HL-60/S4 (cell line): ENCODE data around the gene CBX4.
"Not testable (repeated sequence)": the region's sequence is repeated elsewhere in the genome, so short reads cannot be mapped to it uniquely, and the experiment has no call there.

Experiments
- in situ Hi-C: fragments of 300-500 bp; cut with MboI; formaldehyde crosslinking; loops from 2 replicates; pipeline ENCODE4 v1.14.3; 2022; ENCODE audit warnings: low sequenced_read_pairs

CBX4 gene

GRCh38 chr17:79861413-79862216 is 22.4 kb upstream of the CBX4 start:
- in situ Hi-C loops: no loop called here

GRCh38 chr17:79859676-79860615 is 20.7 kb upstream of the CBX4 start:
- in situ Hi-C loops: no loop called here

- in situ Hi-C loops: no loop called here
Observed at GRCh38 chr17:79857095-79857494, 17.9 kb upstream of the CBX4 start.

- in situ Hi-C loops: no loop called here
Observed at GRCh38 chr17:79855331-79856124, 16.3 kb upstream of the CBX4 start.

DNA sequence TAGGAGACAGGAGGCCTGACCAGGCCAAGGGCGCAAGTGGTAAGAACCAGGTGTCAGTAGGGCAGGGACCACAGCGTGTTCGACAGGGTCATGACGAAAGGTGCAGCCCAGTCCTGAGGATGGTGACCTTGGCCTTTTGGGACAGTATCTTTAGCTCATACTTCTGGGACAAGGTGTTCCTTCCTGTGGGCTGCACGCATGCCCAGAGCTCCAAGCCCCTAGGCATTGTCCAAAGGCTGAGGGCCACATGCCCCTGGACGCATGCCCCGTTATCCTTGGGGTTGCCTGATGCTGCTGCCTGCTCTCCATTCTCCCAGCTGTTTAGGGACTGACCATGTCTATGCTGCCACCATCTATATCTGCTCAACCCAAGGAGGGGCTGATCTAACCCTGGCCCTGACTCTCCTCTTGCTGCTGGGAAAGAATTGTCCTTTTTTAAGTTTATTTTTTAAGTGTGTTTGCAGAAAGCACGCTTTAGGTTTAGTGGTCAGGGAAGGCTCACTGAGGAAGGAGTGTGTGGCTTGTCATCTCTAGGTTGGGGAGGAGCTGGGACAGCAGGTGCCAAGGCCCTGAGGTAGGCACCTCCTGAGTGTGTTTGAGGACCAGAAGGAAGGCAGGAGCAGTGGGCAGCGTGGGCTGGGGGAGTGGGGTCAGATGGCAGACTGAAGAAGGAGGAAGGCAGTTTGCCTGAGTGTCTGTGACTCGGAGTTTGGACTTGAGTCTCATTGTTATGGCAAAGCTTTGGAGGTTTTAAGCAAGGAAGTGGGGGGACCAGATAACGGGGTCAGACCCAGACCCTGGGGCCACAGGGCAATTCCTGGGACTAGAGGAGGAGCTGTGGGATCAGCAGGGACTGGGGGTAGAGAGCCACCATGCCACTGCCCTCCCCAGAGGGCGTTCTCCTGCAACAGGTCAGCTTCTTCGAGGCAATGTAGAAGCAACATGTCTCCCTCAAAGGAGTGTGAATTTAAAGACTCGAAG is 15.1 kb upstream of the CBX4 start:
- in situ Hi-C loops: no loop called here

DNA sequence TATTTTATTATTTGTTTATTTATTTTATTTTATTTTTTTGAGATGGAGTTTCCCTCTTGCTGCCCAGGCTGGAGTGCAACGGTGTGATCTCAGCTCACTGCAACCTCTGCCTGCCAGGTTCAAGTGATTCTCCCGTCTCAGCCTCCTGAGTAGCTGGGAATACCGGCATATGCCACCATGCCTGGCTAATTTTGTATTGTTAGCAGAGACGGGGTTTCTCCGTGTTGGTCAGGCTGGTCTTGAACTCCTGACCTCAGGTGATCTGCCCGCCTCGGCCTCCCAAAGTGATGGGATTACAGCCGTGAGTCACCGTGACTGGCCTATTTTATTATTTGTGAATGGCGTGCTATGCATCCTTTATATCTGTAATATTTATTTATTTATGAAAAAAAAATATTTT is 13.9 kb upstream of the CBX4 start:
- in situ Hi-C loops: not testable (repeated sequence)

GRCh38 chr17:79852748-79853147 is 13.5 kb upstream of the CBX4 start:
- in situ Hi-C loops: no loop called here

- in situ Hi-C loops: no loop called here
Observed at GRCh38 chr17:79851461-79851817, 12.2 kb upstream of the CBX4 start.

DNA sequence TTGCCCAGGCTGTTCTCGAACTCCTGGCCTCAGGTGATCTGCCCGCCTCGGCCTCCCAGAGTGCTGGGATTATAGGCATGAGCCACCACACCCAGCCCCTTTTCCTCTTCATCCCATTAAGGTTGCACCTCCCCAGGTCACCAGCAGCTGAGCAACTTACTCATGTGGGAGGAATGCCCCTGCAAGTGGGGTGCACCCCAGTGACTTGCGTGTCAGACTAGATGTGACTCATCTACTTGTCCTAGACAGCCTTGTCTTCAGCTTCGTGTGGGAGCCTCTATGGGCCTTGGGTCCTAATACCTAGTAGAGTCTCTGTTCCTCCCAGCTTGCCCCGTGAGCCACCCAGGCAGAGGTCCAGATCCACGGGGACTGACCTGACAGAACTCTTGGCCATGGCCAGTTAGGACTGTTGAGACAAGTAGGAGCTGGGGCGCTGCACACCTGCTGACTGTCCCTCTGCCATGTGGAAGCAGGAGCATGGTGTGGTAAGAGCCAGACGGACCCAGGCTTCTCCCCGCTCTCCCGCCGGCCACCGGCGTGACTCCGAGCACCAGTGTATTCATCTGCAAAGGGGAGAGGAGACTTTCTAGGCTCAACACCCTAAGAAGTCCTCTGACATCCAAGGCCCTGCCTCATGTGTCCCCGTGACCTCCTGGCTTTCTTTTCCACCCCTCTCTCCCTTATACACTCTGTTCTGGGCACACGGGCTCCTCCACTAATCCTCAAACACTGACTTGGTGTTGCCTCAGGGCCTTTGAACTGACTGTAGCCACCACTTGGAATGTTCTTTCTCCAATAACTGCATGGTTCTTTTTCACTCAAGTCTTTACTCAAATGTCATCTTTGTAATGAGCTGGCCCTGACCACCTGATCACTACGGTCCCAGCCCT is 11.6 kb upstream of the CBX4 start:
- in situ Hi-C loops: no loop called here

DNA sequence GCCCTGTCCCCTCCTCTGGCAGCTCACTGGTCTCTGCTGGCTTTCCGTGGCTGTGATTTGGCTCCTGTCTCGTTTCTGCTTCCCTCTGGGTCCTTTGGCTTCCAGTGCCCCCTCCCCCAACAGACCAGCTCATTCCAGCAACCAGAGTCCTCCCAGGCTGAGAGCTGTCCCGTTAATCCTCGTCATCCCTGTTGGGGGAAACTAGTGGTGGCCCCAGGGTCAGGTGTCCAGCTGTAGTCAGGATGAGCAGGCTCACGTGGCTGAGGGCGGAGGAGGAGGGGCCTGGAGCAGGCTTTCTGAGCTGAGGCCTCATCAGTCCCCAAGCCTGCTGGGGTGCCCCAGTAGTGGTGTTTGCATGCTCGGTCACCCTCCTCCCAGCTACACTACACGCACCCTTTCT is 10.7 kb upstream of the CBX4 start:
- in situ Hi-C loops: no loop called here

GRCh38 chr17:79848370-79848766 is 9.1 kb upstream of the CBX4 start:
- in situ Hi-C loops: no loop called here

GRCh38 chr17:79847698-79848369 is 8.6 kb upstream of the CBX4 start:
- in situ Hi-C loops: no loop called here

- in situ Hi-C loops: no loop called here
Observed at GRCh38 chr17:79845601-79845949, 6.3 kb upstream of the CBX4 start.

DNA sequence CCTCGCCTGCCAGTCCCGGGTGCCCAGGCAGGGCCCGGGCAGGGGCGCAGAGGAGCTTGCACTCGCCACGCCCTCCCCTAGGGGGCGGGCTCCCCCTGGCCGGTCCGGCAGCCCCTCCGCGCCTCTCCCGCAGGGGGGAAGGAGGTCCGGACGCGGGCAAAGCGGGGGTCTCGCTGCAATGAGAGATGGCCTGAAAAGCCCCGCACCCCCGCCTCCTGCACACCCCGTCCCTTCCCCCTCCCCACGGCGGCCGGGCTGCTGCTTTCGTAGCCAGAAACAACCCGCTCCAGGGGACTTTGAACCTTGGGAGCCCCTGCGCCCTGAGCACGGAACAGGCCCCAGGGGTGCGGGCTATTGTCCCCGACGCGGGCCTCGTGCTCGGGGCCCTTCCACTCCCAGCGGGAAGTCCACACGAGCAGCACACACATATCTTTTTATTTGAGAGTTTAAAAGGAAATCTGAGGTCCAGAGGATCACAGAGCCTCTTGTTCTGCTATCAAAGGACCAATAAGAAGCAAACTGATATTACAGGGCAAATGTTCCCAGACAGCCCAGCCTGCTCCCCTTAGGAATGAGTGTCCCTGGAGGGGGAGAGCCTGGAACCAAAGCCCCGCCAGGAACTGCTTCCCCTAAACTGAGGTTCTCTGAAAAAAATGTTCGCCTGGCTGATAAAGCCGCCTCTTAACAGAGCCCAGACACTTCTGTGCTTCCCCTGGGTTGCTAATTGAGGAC is 5.8 kb upstream of the CBX4 start:
- in situ Hi-C loops: no loop called here

- in situ Hi-C loops: no loop called here
Observed at GRCh38 chr17:79843816-79844800, 4.9 kb upstream of the CBX4 start.

- in situ Hi-C loops: no loop called here
Observed at GRCh38 chr17:79843474-79843815, 4.2 kb upstream of the CBX4 start.
